DOHH2 (cell line): ENCODE data around the gene GJD3.

Experiments used
- EZH2phosphoT487 ChIP-seq: fragments of 200-600 bp; sonication (generic); IDR thresholded peaks from 2 replicates; pipeline ENCODE4 v1.6.1; 2017; ENCODE audit warnings: borderline replicate concordance, mild to moderate bottlenecking, antibody characterized with exemption, low read length, moderate library complexity, mixed read lengths
- TF ChIP-seq, protein P1 (sequence below): fragments of 200-600 bp; sonication (generic); IDR thresholded peaks from one replicate; pipeline ENCODE4 v1.5.1; 2014; ENCODE audit warnings: antibody characterized with exemption, mild to moderate bottlenecking, low read depth, low read length; ENCODE audit not compliant: poor library complexity, severe bottlenecking

DNA sequence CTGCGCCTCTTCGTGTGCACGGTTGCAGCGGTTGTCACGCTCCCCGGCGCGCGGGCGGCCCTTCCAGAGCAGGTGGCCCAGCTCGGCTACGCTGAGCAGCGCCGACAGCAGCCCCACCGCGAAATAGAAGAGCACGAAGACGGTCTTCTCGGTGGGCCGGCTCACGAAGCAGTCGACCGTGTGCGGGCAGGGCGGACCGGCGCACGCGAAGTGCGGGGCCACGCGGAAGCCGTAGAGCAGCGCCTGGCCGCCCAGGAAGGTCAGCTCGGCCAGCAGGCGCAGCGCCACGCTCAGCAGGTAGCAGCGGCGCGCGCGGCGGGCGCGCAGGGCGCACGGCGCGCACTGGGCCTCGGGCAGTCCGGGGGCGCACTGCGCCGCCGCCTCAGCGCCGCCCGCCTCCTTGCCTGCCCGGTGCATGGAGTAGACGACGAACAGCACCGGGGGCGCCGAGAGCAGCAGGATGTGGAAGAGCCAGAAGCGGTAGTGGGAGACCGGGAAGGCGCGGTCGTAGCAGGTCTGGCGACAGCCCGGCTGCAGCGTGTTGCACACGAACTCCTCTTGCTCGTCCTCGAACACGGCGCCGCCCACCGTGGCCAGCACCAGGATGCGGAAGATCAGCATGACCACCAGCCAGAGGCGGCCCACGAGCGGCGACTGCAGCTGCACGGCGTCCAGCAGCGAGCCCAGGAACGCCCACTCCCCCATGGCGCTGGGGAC, 1.3 kb downstream of the GJD3 start:
- TF ChIP-seq, protein P1, sequence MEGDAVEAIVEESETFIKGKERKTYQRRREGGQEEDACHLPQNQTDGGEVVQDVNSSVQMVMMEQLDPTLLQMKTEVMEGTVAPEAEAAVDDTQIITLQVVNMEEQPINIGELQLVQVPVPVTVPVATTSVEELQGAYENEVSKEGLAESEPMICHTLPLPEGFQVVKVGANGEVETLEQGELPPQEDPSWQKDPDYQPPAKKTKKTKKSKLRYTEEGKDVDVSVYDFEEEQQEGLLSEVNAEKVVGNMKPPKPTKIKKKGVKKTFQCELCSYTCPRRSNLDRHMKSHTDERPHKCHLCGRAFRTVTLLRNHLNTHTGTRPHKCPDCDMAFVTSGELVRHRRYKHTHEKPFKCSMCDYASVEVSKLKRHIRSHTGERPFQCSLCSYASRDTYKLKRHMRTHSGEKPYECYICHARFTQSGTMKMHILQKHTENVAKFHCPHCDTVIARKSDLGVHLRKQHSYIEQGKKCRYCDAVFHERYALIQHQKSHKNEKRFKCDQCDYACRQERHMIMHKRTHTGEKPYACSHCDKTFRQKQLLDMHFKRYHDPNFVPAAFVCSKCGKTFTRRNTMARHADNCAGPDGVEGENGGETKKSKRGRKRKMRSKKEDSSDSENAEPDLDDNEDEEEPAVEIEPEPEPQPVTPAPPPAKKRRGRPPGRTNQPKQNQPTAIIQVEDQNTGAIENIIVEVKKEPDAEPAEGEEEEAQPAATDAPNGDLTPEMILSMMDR = no peak
- no peak for TF ChIP-seq EZH2phosphoT487
